Amniotic epithelial cell (primary cell): Measurements from ENCODE around the gene CASP3.

Source experiments
- DNase-seq: peaks from one replicate; pipeline ENCODE4 v3.0.0-alpha.2; 2010; ENCODE audit warnings: low read depth

Gene CASP3

GRCh38 chr4:184649026-184649970 lies at the start of gene CASP3, which contains the start of gene PRIMPOL:
Gene CASP3, minus strand, starts transcription at chr4:184649447. Its CDS starts 10,994 bp downstream, at chr4:184638453.
Gene PRIMPOL, plus strand, starts transcription at chr4:184649738. Its CDS starts 7,403 bp downstream, at chr4:184657141.
- DNase-seq = peak; percentile 91

- DNase-seq = no peak
Measured at GRCh38 chr4:184697956-184698355, 48.7 kb upstream of the CASP3 start.

GRCh38 chr4:184695178-184695896 lies 46.1 kb upstream of the CASP3 start:
- DNase-seq = peak; percentile 40

- no peak for DNase-seq
Measured at GRCh38 chr4:184694412-184694956, 45.2 kb upstream of the CASP3 start.

- DNase-seq = peak; percentile 57
Measured at GRCh38 chr4:184693056-184693455, 43.8 kb upstream of the CASP3 start.

- no peak for DNase-seq
Measured at GRCh38 chr4:184689681-184690080, 40.4 kb upstream of the CASP3 start.

GRCh38 chr4:184688447-184688846 lies 39.2 kb upstream of the CASP3 start:
- peak; percentile 82 for DNase-seq

- no peak for DNase-seq
Measured at GRCh38 chr4:184688005-184688404, 38.8 kb upstream of the CASP3 start.

GRCh38 chr4:184684491-184685189 lies 35.4 kb upstream of the CASP3 start:
- peak; percentile 83 for DNase-seq

- DNase-seq = no peak
Measured at GRCh38 chr4:184681916-184682315, 32.7 kb upstream of the CASP3 start.

- no peak for DNase-seq
Measured at GRCh38 chr4:184680698-184681097, 31.5 kb upstream of the CASP3 start.

- no peak for DNase-seq
Measured at GRCh38 chr4:184675821-184676492, 26.7 kb upstream of the CASP3 start.

GRCh38 chr4:184675018-184675417 lies 25.8 kb upstream of the CASP3 start:
- no peak for DNase-seq

- DNase-seq = no peak
Measured at GRCh38 chr4:184674011-184674410, 24.8 kb upstream of the CASP3 start.

- DNase-seq = no peak
Measured at GRCh38 chr4:184672741-184673140, 23.5 kb upstream of the CASP3 start.

- DNase-seq = no peak
Measured at GRCh38 chr4:184671101-184671500, 21.9 kb upstream of the CASP3 start.

- DNase-seq = no peak
Measured at GRCh38 chr4:184669251-184669650, 20.0 kb upstream of the CASP3 start.

- DNase-seq = peak; percentile 28
Measured at GRCh38 chr4:184668511-184669114, 19.4 kb upstream of the CASP3 start.

- no peak for DNase-seq
Measured at GRCh38 chr4:184668096-184668495, 18.8 kb upstream of the CASP3 start.

- no peak for DNase-seq
Measured at GRCh38 chr4:184666670-184667069, 17.4 kb upstream of the CASP3 start.
